Activated T-cell treated with anti-CD3 and anti-CD28 coated beads, Interleukin-2, amount 50 U/mL, for 48 hours (primary cell): Measurements from ENCODE around the gene EFCAB6.

Experiments
- DNase-seq, 2 experiments: peaks; one replicate each; pipeline ENCODE4 v3.0.0-alpha.2; 2020

EFCAB6 gene

DNA sequence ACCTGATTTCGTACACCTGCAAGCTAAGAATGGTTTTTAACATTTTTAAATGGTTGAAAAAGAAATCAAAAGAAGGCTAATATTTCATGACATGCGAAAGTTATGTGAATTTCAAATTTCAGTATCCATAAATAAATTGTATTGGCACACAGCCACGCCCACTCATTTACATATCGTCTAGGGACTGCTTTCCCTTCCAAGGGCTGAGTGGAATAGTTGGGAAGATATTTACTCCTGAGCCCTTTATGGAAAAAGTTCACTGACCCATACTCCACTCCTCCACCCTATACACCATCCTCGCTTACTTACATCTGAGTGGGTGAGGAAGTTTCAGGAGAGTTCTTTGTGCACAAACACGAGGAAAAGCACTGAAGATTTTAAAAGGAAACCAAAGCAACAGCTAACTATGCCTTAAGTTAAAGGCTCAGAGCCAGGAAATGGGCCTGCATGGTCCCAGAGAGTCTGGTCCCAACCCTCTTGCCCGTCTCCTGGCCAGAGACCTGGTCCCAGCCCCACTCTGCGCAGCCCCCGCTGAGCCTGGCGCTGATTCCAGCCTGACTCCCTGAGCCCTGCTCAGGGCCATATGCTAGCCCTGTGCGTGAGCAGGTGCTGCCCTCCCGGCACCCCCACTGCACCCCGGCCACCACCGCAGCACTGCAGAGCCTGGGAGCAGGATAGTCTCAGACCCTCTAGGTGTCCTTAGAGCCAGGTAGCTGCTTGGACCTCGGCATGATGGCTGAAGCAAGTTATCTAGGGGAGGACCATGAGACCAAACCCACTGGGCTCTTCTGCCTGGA, 69.8 kb downstream of the EFCAB6 start:
- no peak for DNase-seq

DNA sequence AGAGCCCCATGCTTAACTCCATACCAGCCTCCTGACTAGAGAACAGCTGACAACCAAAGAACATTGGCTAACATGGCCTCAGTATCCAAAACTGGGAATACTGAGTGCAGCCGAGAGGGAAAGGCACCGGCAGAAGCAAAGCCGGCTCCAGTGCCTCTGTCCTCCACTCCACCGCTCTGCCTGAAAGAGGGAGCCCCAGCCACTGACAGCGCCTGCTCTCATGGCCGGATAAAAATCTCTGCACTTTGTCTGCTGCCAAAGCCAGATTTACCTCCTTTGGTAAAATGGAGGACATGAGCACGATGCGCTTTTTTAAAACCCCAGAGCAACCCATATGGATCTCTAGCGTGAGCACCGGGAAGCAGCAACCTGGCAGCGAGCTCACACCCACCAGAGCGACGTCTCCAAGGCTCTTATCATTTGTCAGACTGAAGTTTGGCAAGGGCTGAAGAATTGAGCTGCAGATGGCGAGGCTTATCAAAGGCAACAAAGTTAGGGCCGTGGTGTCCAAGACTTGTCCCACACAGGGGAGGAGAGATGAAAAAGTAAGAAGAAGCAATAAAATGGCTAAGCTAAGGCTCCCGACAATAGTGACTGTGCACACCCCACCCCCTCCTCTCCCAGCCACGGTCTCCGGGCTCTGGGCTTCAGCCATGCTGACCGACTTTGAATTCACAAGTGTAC, 71.4 kb downstream of the EFCAB6 start:
- no peak for DNase-seq

DNA sequence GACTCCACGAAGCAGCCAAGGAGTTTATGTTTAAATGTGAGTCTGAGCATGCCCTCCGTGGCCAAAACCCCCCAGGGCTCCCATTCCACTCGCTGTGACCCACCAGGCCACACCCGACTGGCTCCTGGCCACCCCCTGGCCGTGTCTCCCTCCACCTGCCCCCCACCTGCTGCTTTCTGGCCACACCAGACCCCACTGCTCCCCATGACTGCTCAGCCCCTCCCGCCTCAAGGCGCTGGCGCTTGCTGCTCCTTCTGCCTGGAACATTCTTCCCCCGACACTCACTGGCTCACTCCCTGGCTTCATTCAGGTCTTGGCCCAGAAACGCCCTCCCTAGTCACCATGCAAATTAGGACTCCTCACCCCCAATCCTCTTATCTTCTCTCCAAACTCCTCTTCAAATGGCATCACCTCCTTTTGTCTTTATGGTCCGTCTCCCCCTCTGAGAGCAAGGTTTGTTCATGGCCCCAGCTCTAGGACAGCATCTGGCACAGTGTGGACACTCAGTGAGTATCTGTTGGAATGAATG, 72.2 kb downstream of the EFCAB6 start:
- DNase-seq: no peak

DNA sequence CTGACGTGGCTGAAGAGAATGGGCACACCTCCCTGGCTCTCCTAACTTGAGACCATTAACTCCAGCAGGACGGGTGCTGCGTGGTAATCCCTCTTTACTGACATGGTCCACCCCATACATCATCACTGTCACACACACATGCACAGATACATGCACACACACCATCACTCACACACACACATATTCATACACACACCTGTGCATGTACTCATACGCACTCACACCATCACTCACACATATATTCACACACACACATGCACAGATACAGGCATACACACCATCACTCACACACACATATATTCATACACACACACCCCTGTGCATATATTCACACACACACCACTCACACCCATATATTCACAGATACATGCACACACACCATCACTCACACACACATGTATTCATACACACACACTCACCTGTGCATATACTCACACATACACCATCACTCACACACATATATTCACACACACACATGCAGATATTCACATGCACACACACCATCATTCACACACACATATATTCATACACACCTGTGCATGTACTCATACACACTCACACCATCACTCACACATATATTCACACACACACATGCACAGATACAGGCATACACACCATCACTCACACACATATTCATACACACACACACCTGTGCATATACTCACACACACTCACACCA, 74.8 kb downstream of the EFCAB6 start:
- DNase-seq: no peak

DNA sequence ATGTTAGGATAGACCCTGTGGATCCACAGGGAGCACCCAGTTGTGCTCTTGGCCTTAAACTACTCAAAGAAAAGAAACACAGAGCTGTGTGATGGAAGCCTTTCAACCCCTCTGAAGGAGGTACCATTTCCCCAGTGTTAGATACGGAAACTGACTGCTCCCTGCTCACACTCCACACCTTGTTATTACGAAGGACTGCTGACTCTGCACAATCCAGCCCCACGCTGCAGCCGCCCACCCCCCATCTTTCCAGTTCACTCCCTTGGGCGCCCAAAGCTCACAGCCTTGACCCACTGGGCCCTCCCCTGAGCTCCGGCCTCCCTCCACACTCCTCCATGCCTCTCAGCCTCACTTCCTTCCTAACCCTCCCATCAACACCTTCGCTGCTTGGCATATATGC, 75.5 kb downstream of the EFCAB6 start:
- DNase-seq: no peak

DNA sequence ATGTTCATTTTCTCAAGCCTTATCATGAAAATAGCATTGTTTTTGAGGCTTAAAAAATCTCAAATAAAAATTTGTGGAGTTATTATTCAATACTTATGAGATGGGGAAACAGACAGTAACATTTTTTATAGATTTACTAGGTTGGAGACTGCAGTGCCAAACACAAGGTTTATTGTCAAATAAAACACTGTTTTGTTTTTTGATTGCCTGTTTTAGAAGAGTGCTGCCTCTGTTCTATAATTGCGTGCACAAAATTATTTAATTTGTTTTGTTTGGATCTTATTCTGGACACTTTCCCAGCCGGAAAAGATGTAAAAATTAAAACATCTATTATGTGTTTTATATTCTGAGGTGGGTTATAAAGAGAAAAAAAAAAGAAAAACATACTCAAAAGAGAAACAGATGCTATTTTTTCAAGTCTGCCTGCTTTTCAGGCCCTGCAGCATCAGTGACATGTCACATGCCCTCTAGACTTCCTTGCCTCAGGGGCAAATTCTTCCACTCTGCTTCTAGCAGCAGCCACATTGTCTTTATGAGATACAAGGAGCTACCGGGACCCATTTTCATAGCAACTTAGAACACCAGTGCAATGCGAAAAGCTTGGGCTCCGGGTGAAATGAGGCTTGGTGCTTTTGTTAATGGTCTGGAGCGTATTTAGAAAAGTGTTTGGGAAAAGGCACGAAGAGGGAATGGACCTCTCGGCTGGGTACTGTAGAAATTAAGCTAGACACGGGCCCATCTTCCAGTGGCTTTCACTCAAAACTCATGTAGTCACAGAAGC, 77.5 kb downstream of the EFCAB6 start:
- DNase-seq: no peak

DNA sequence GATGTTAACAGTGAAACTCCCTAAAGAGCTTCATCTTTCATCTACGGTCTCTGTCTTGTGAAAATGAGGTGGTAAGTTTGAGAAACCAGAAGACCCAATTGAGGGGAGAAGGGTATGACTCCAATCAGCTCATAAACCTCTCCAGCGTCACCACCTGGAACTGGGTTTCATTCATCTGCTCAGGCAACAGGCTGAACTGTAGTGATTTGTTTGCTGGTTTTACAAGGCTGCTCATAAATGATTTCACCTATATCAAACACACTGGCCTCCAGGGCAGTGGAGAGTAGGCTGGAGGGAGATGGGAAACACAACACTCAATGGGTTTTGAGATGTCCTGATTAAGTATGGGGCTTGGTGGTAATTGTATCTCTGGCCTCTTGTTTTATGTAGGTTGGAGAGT, 79.0 kb downstream of the EFCAB6 start:
- no peak for DNase-seq

DNA sequence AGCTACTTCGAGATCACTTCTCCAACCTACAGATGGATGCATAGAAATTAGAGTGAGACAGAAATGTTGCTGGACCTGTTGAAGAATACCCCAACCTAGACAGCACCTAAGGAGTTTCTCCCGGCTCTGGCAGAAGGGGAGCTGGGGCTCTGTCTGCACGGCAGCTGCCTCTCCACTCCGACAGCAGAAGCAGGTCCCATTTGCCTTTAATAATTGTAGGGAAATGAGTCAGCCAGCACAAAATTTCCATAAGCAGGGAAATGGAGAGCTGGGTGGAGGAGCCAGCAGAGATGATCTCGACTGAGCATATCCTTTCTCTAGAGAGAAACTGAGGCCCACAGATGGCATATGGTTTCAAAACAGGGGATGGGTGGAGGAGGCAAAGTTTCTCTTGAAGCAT, 80.1 kb downstream of the EFCAB6 start:
- no peak for DNase-seq

DNA sequence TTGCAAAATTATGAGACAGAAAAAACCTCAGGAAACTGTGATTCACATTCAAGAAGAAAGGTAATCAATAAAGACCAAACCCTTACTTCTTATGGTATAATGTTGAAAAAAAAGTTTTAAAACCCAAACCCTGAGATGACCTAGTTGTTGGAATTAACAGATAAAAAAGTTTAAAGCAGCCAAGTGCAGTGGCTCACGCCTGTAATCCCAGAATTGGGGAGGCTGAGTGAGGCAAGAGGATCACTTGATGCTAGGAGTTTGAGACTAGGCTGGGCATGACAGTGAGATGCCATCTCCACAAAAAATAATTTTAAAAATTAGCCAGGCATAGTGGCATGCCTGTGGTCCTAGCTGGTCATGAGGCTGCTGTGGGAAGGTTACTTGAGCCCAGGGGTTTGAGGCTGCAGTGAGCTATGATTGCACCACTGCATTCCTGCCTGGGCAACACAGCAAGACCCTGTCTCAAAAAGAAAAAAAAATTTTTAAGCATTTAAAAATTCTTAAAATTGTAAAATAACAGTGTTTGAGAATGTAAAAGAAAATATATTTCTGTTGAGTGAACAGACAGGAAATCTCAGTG, 85.1 kb downstream of the EFCAB6 start:
- DNase-seq: no peak

DNA sequence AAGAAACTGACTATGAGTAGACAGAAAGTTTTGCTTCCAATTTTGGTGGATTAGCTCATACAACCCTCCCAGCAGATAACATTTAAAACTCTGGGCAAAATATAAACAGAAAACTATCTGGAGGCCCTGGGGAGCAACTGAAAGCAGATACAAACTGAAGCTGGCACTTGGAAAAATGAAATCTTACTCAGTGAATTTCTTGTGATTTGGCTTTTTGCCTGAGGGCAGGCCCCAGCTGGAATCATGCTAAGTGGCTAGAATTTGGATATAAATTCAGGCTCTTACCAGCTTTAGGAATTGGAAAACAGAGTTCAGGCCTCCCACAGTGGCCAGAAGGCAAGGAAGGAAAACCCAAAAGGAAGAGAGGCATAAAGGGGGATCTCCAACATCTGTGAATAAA, 85.8 kb downstream of the EFCAB6 start:
- DNase-seq: no peak

DNA sequence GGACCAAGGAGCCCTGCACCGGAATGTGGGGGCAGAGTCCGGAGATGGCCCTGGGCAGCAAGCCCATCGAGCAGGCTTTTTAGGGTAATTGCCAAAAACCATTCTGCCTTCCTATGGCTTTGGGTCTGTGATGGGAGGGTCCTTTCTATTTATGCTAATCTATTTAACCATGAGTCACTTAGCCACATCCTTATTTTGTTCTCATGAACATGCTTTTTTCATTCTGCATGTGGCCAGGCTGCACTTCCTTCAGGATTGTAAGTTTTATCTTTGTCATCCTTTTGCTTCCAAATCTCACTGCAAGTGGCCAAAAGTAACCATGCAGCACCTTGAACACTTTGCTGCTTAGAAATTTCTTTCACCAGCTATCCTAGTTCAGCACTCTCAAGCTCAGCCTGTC, 88.3 kb downstream of the EFCAB6 start:
- no peak for DNase-seq

DNA sequence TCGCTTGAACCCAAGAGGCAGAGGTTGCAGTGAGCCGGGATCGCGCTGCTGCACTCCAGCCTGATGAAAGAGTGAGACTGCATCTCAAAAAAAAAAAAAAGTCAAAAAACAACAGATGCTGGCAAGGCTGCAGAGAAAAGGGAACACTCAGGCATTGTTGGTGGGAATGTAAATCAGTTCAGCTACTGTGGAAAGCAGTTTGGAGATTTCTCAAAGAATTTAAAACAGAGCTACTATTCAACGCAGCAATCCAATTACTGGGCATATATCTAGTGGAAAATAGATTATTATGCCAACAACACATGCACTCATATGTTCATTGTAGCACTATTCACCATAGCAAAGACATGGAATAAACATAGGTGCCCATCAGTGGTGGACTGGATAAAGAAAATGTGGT, 89.7 kb downstream of the EFCAB6 start:
- DNase-seq: no peak

DNA sequence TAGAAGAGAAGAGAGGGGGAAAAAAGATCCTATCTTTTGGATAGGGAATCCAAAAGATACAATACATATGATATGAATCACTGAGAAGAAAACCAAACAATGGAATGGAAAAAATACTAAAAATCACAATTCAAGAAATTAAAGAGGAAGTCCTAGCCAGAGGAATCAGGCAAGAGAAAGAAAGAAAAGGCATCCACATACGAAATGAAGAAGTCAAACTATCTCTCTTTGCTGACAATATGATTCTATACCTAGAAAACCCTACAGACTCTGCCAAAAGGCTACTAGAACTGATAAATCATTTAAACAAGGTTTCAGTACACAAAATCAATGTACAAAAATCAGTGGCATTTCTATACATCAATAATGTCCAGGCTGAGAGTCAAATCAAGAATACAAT, 91.4 kb downstream of the EFCAB6 start:
- DNase-seq: no peak

DNA sequence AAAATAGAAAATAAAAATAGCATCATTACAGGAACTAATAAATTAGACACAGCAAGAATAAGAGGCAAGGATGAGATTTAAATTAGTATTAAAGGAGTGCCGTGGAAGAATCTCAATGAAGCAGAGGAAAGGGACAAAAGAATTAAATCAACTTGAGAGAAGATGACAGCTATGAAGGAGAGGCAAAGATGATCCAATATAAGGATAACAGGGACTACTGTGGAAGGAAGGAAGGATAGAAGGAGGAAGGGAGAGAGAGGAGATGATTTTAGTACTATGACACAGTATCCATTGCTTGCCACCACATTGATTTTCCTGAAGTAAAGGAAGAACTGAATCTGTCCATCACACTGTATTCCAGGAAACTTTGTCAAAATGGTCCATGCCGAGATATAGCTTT, 98.0 kb downstream of the EFCAB6 start:
- no peak for DNase-seq

DNA sequence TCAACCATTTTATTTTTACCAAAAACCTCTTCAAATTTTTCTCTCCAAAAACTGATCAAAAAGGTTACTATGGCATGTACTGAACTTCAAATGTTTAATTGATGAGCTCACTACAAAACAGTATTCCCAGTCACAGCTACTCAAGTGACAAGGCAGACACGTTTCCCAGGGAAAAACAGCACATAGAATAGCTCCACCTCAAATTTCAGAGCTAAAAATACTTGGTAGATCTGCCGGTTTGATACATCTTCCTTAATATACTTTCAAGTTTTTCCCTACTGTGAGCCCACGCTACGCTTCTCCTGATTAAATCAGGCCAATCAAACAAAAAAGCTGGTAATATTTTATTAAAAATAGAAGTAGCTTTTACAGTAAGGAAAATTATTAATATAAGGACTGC, 100.4 kb downstream of the EFCAB6 start:
- no peak for DNase-seq

DNA sequence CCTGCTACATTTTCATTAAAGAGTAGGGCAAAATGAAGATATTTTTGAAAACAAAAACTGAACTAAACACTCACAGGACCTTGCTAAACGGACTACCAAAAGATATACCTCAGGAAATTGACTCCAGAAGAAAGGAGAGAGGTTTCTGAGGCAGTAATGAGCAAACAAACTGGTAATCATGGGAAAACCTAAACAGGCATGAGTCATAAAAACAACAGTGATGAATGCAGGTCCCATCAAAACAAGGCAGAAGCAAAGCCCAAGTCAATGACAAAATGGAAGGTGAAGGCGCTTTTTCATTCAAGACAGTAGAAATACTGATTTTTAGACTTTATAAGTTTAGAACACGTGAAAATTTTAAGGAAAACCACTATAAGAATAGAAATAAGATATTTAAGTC, 104.5 kb downstream of the EFCAB6 start:
- DNase-seq: no peak

DNA sequence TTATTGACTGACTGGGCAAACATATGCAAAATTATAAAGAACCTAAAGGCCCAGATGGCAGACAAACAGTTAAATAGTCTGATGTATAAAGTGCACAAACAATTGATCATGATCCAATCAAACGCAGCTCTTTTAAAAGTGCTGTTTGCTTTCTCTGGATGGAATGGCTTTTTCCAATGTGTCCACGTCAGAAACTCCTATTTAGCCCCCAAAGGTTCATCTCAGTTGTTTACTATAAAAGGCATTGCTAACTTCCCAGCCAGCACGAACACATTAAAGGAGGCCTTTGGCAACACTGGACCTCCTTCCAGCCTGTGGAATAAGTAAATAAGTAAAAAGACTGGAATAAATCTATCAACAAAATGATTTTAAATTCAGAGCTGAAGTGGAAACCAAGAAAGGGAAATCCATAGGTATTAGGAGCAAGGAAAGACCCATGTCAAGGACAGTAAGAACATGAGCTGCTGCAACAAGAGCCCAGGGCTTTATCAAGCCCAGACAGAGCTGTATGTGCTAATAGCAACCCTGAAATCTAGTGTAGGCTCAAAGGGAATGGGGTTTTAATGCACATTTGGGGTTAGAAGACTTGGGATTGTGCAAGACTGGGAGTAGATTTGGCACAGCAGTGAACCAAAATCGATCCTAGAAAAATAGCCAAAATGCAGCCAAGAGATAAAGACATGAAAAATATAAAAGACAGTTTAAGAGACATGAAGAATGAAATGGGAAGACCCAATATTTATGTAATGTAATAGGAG, 105.4 kb downstream of the EFCAB6 start:
- DNase-seq: no peak

DNA sequence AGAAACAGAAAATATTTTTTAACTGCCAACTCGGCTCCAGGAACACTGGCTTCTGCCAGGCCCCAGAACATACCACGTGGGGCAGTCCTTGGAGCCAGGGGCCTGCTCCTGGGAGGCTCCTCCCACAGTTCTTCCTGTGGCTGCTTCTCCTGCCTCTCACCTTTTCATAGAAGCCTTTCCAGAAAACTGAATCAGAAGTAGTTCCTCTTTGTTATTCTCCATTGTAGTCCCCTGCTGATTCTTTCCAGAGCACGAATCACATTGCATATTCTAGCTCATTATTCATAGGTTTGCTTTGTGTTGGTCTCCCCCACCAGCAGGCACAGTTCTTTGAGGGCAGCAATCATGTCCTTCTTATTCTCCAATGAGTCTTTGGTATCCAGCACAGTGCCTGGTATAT, 106.0 kb downstream of the EFCAB6 start:
- DNase-seq: no peak

DNA sequence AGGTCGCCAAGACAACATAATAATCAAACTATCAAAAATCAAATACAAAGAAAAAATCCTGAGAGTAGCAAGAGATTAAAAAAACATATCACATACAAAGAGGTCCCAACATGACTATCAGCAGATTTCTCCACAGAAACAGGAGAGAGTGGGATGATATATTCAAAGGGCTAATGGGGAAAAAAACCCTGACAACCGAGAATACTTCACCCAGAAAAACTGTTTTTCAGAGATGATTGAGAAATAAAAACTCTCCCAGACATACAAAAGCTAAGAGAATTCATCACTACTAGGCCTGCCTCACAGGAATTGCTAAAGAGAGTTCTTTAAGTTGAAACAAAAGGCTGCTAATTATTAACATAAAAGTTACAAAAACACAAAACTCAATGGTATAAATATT, 108.1 kb downstream of the EFCAB6 start:
- no peak for DNase-seq

DNA sequence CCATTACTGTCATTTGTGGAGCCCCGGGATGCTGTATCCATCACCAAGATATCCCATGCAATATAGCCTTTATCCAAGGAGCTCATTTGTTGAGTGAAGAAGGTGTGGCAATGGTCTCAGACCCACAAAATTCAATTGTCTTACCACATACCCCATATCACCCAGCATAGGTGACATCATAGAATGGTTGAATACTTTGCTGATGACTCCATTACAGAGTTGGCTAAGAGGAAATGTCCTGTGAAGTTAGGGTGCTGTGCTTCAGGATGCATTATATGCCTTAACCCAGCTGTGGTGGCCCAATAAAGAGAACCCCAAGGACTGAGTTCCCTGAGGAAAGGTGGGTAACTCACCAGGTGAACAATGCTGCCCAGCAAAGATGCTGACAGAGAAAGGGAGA, 113.7 kb downstream of the EFCAB6 start:
- DNase-seq: no peak

DNA sequence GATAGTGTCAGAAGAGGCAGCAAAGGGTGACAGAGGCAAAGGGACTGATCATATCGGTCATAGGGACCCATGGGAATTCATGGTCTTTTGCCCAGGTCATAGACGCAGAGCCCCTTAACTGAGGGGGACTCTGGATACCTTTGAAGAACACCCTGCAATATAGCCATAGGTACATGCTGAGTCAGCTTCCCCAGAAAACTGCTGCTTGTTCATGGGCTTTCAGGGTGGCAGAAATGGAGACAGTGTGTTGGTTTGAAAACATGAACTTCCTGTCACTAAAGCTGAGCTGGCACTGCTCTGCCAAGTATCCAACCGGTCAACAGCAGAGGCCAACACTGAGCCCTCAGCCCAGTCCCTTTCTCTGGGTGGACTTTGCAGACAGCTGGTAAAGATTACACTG, 114.2 kb downstream of the EFCAB6 start:
- DNase-seq: no peak

DNA sequence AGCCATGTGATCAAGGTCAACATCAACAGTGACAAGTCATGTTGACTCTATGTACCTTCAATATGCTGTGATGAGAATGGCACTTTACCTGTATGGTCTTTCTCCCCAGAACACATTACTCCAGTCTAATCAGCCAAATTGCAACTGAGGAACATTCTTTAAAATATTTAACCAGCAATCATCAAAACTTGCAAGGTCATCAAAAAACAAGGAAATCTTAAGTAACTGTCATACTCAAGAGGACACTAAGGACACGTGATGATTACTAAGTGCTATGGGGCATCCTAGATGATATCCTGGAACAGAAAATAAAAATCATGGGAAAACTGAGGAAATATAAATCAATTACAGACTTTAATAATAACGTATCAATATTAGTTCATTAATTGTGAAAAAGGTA, 118.9 kb downstream of the EFCAB6 start:
- DNase-seq: no peak
